ENCODE measurements around the gene PSMD11. TPM values are rescaled to one million over a fixed set of nuclear protein-coding genes. Genes with fewer than 3 reads are reported as not detected.

The PSMD11 gene
- total RNA-seq, 1 donor from 2014 or later, result 94.9 TPM

DNA sequence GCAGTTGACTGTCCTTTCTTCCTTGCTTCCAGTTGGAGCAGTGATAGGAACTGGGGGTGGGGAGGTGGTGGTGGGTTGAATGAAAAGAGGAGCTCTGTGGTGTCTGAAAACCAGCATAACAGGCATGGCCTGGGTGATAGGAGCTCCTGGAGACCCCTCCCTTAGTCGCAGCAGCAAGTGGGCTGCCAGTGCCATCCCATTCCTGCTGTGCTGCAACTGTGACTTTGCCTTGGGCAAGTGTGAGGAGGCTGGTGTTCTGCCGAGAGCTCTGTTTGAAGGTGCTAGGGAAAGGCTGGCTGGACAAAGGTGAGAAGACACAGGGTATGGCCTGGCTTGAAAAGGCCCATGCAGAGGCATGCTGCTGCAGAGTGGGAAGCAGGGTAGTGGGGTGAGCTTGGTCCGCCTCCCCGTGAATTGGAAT, 39.7 kb downstream of the PSMD11 start:
- H3K4me3 Mint-ChIP-seq, result peak overlapping the region; percentile 6
- no peak for TF ChIP-seq CTCF (IDR thresholded peaks at IDR 0.05; ENCODE audit: unreplicated experiment)
- no peak for DNase-seq (ENCODE audit: low spot score in 2 of 2, unreplicated experiment in 2 of 2)
- H3K4me1 Mint-ChIP-seq, result peaks cover 23% of the 10 kb centered on the region
- H3K9me3 Mint-ChIP-seq, result no peaks in the 10 kb centered on the region
- H3K36me3 Mint-ChIP-seq, result peaks cover 21% of the 10 kb centered on the region
- H3K27me3 Mint-ChIP-seq (ENCODE audit: low read depth), result no peaks in the 10 kb centered on the region
- H3K27ac Mint-ChIP-seq, result peak overlapping the region; percentile 71

DNA sequence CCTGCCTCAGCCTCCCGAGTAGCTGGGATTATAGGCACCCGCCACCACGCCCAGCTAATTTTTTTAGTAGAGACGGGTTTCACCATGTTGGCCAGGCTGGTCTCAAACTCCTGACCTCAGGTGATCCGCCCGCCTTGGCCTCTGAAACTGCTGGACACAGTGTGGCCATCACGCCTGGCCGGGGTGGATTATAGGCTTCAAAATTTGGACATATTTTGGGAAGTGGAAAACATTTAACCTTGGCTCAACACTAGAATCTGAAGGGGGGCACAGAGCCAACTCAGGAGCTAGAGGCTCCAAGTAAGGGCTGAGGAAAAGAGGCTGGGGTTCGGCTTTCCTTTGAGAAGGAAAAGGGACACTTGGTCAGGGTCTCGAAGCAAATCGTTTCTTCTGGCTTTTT, 40.3 kb downstream of the PSMD11 start:
- H3K4me1 Mint-ChIP-seq, result peaks cover 23% of the 10 kb centered on the region

GRCh38 chr17:32485261-32486110, 41.2 kb downstream of the PSMD11 start:
- H3K4me3 Mint-ChIP-seq, result peak overlapping the region; percentile 61
- no peaks in the 10 kb centered on the region for H3K27me3 Mint-ChIP-seq (ENCODE audit: low read depth)
- no peaks in the 10 kb centered on the region for H3K9me3 Mint-ChIP-seq
- peaks cover 12% of the 10 kb centered on the region for H3K36me3 Mint-ChIP-seq
- DNase-seq (ENCODE audit: low spot score in 2 of 2, unreplicated experiment in 2 of 2), result peak in 1 of 2 experiments; percentile 31
- peaks cover 23% of the 10 kb centered on the region for H3K4me1 Mint-ChIP-seq
- H3K27ac Mint-ChIP-seq, result peak overlapping the region; percentile 41
- TF ChIP-seq CTCF (IDR thresholded peaks at IDR 0.05; ENCODE audit: unreplicated experiment), result no peak

More for the DNA sequence above, 40.3 kb downstream of the PSMD11 start:
- Mint-ChIP-seq H3K27ac (no peak overlapping the region), H3K27me3 (ENCODE audit: low read depth) (no peaks in the 10 kb centered on the region), H3K9me3 (no peaks in the 10 kb centered on the region), H3K4me3 (no peak overlapping the region), H3K36me3 (peaks cover 17% of the 10 kb centered on the region)
- TF ChIP-seq CTCF (IDR thresholded peaks at IDR 0.05; ENCODE audit: unreplicated experiment), result no peak
- peak in 1 of 2 experiments; percentile 34 for DNase-seq (ENCODE audit: low spot score in 2 of 2, unreplicated experiment in 2 of 2)

- H3K27ac Mint-ChIP-seq, result peak overlapping the region; percentile 41
- no peaks in the 10 kb centered on the region for H3K9me3 Mint-ChIP-seq
- H3K4me1 Mint-ChIP-seq, result peaks cover 23% of the 10 kb centered on the region
- TF ChIP-seq CTCF (IDR thresholded peaks at IDR 0.05; ENCODE audit: unreplicated experiment), result no peak
- peak; percentile 65 to 81 for DNase-seq (ENCODE audit: low spot score in 2 of 2, unreplicated experiment in 2 of 2)
- H3K4me3 Mint-ChIP-seq, result peak overlapping the region; percentile 61
- H3K27me3 Mint-ChIP-seq (ENCODE audit: low read depth), result no peaks in the 10 kb centered on the region
- H3K36me3 Mint-ChIP-seq, result peaks cover 10% of the 10 kb centered on the region
These were observed 41.9 kb downstream of the PSMD11 start for GRCh38 chr17:32486111-32486700.

- DNase-seq (ENCODE audit: low spot score in 2 of 2, unreplicated experiment in 2 of 2), result peak; percentile 80 to 87
- Mint-ChIP-seq H3K36me3 (peaks cover 5% of the 10 kb centered on the region), H3K27ac (peak within 1 kb of the TSS; percentile 41), H3K9me3 (no peaks in the 10 kb centered on the region), H3K4me3 (peak within 1 kb of the TSS; percentile 80), H3K27me3 (ENCODE audit: low read depth) (no peaks in the 10 kb centered on the region), H3K4me1 (peaks cover 23% of the 10 kb centered on the region)
- no peak for TF ChIP-seq CTCF (IDR thresholded peaks at IDR 0.05; ENCODE audit: unreplicated experiment)
These were observed 42.6 kb downstream of the PSMD11 start, which contains the start of gene CDK5R1 for GRCh38 chr17:32486701-32487472. TSS of gene CDK5R1 (plus strand) at chr17:32486993. CDS start at chr17:32487621, 628 bp downstream.

Measured in mesothelial cell of epicardium (in vitro differentiated cells).